Uterus (tissue), 2 donors: ENCODE measurements around the gene KCTD3.

Source experiments
- CTCF ChIP-seq, 4 experiments: fragments of 200-600 bp in 2 of 4; fragments of 450-650 bp in 2 of 4; sonication (generic) in 2 of 4; IDR thresholded peaks; one replicate each; pipeline ENCODE4 v1.5.1; 2016 to 2019; ENCODE audit warnings: antibody characterized with exemption in 4 of 4, mild to moderate bottlenecking in 2 of 4, moderate library complexity in 1 of 4
- POLR2A ChIP-seq, 2 donors: fragments of 450-650 bp; IDR thresholded peaks; one replicate each; pipeline ENCODE4 v1.6.1; 2016; ENCODE audit warnings: antibody characterized with exemption in 2 of 2, mild to moderate bottlenecking in 1 of 2, moderate library complexity in 1 of 2

GRCh38 chr1:215589650-215590435 is 22.7 kb downstream of the KCTD3 start:
- TF ChIP-seq POLR2A (IDR thresholded peaks at IDR 0.05) (no peak), CTCF (IDR thresholded peaks at IDR 0.05) (no peak)
